ENCODE data around the gene GRM1. TPM values are rescaled to one million over a fixed set of nuclear protein-coding genes. Genes with fewer than 3 reads are reported as not detected.
"Not testable (repeated sequence)": the region's sequence is repeated elsewhere in the genome, so short reads cannot be mapped to it uniquely, and the experiment has no call there.

GRM1 gene
- total RNA-seq, 1 donor from 2014 or later, result 2.9 TPM

- intact Hi-C loops (cut with DNase I), result no loop called here
- ATAC-seq, result no peak
- no peak for DNase-seq (ENCODE audit: missing footprints)
Measured at GRCh38 chr6:146177785-146178184, 148.9 kb downstream of the GRM1 start.

GRCh38 chr6:146183831-146184230 is 155.0 kb downstream of the GRM1 start:
- DNase-seq (ENCODE audit: missing footprints) (no peak), ATAC-seq (no peak)
- intact Hi-C loops (cut with DNase I), result no loop called here

- ATAC-seq, result no peak
- intact Hi-C loops (cut with DNase I), result no loop called here
- no peak for DNase-seq (ENCODE audit: missing footprints)
Measured at GRCh38 chr6:146184701-146185100, 155.8 kb downstream of the GRM1 start.

GRCh38 chr6:146189131-146189530 is 160.3 kb downstream of the GRM1 start:
- intact Hi-C loops (cut with DNase I), result no loop called here
- DNase-seq (ENCODE audit: missing footprints), result no peak
- no peak for ATAC-seq

GRCh38 chr6:146190581-146190980 is 161.7 kb downstream of the GRM1 start:
- DNase-seq (ENCODE audit: missing footprints), result no peak
- intact Hi-C loops (cut with DNase I), result no loop called here
- ATAC-seq, result no peak

GRCh38 chr6:146191166-146191565 is 162.3 kb downstream of the GRM1 start:
- no peak for ATAC-seq
- DNase-seq (ENCODE audit: missing footprints), result no peak
- intact Hi-C loops (cut with DNase I), result no loop called here

- intact Hi-C loops (cut with DNase I), result no loop called here
- no peak for ATAC-seq
- no peak for DNase-seq (ENCODE audit: missing footprints)
Measured at GRCh38 chr6:146191612-146192011, 162.8 kb downstream of the GRM1 start.

- DNase-seq (ENCODE audit: missing footprints) (no peak), ATAC-seq (no peak)
Measured at GRCh38 chr6:146194434-146194833, 165.6 kb downstream of the GRM1 start.

GRCh38 chr6:146200176-146200575 is 171.3 kb downstream of the GRM1 start:
- DNase-seq (ENCODE audit: missing footprints), result no peak
- no peak for ATAC-seq
- intact Hi-C loops (cut with DNase I), result no loop called here

More at GRCh38 chr6:146194434-146194833, 165.6 kb downstream of the GRM1 start:
- intact Hi-C loops (cut with DNase I), result no loop called here

- intact Hi-C loops (cut with DNase I), result no loop called here
- ATAC-seq, result no peak
- DNase-seq (ENCODE audit: missing footprints), result no peak
Measured at GRCh38 chr6:146202570-146202969, 173.7 kb downstream of the GRM1 start.

GRCh38 chr6:146209942-146210341 is 181.1 kb downstream of the GRM1 start:
- DNase-seq (ENCODE audit: missing footprints) (no peak), ATAC-seq (no peak)
- intact Hi-C loops (cut with DNase I), result no loop called here

GRCh38 chr6:146210406-146211083 is 181.7 kb downstream of the GRM1 start:
- no peak for DNase-seq (ENCODE audit: missing footprints)
- intact Hi-C loops (cut with DNase I), result no loop called here
- ATAC-seq, result no peak

- DNase-seq (ENCODE audit: missing footprints) (no peak), ATAC-seq (no peak)
- intact Hi-C loops (cut with DNase I), result no loop called here
Measured at GRCh38 chr6:146211646-146212045, 182.8 kb downstream of the GRM1 start.

- no peak for ATAC-seq
- no peak for DNase-seq (ENCODE audit: missing footprints)
- intact Hi-C loops (cut with DNase I), result no loop called here
Measured at GRCh38 chr6:146212781-146213180, 183.9 kb downstream of the GRM1 start.

- DNase-seq (ENCODE audit: missing footprints), result no peak
- intact Hi-C loops (cut with DNase I), result no loop called here
- no peak for ATAC-seq
Measured at GRCh38 chr6:146219101-146219500, 190.2 kb downstream of the GRM1 start.

- ATAC-seq (no peak), DNase-seq (ENCODE audit: missing footprints) (no peak)
- intact Hi-C loops (cut with DNase I), result no loop called here
Measured at GRCh38 chr6:146224449-146224848, 195.6 kb downstream of the GRM1 start.

- no peak for DNase-seq (ENCODE audit: missing footprints)
- no peak for ATAC-seq
- intact Hi-C loops (cut with DNase I), result no loop called here
Measured at GRCh38 chr6:146224988-146225387, 196.1 kb downstream of the GRM1 start.

GRCh38 chr6:146240322-146240721 is 211.5 kb downstream of the GRM1 start:
- intact Hi-C loops (cut with DNase I), result no loop called here
- ATAC-seq, result no peak
- DNase-seq (ENCODE audit: missing footprints), result no peak

- ATAC-seq, result no peak
- DNase-seq (ENCODE audit: missing footprints), result no peak
- intact Hi-C loops (cut with DNase I), result no loop called here
Measured at GRCh38 chr6:146240807-146241206, 211.9 kb downstream of the GRM1 start.

GRCh38 chr6:146243646-146244045 is 214.8 kb downstream of the GRM1 start:
- intact Hi-C loops (cut with DNase I); ATAC-seq; DNase-seq (ENCODE audit: missing footprints): not testable (repeated sequence)

GRCh38 chr6:146244630-146245143 is 215.8 kb downstream of the GRM1 start:
- ATAC-seq, result no peak
- intact Hi-C loops (cut with DNase I), result no loop called here

More at GRCh38 chr6:146244630-146245143, 215.8 kb downstream of the GRM1 start:
- DNase-seq (ENCODE audit: missing footprints), result no peak

Data from Right ventricle myocardium inferior (tissue), 1 donor.